Measurements from ENCODE around the gene FARP2.

GRCh38 chr2:241315879-241316631 lies 40.0 kb upstream of the FARP2 start, which contains the start of gene SEPTIN2:
- TF ChIP-seq CTCF (IDR thresholded peaks at IDR 0.05) (no peak), POLR2AphosphoS5 (IDR thresholded peaks at IDR 0.05) (peak; percentile 78 to 87 (median 84)), POLR2A (IDR thresholded peaks at IDR 0.05) (peak; percentile 60)
